Chondrocyte (in vitro differentiated cells): ENCODE measurements around the gene VSTM5. TPM values are rescaled to one million over a fixed set of nuclear protein-coding genes. Genes with fewer than 3 reads are reported as not detected.
"Not testable (repeated sequence)": the region's sequence is repeated elsewhere in the genome, so short reads cannot be mapped to it uniquely, and the experiment has no call there.

ENCODE experiments used
- DNase-seq: peaks from one replicate; pipeline ENCODE4 v3.0.0; 2021; ENCODE audit warnings: mixed read lengths, low spot score
- H3K27ac Mint-ChIP-seq: one replicate; pipeline ENCODE4 v1.8.0; 2021; ENCODE audit warnings: mild to moderate bottlenecking, moderate library complexity, mixed read lengths; ENCODE audit not compliant: unreplicated experiment
- H3K27me3 Mint-ChIP-seq: 2 replicates; pipeline ENCODE4 v1.8.0; 2021; ENCODE audit warnings: low read depth, mixed read lengths
- H3K36me3 Mint-ChIP-seq: 2 replicates; pipeline ENCODE4 v1.8.0; 2021; ENCODE audit warnings: low read depth, mixed read lengths
- H3K4me1 Mint-ChIP-seq: 2 replicates; pipeline ENCODE4 v1.8.0; 2021; ENCODE audit warnings: low read depth, mild to moderate bottlenecking, mixed read lengths
- H3K4me3 Mint-ChIP-seq: one replicate; pipeline ENCODE4 v1.8.0; 2021; ENCODE audit warnings: mild to moderate bottlenecking, moderate library complexity, mixed read lengths; ENCODE audit not compliant: unreplicated experiment
- H3K9me3 Mint-ChIP-seq: 2 replicates; pipeline ENCODE4 v1.8.0; 2021; ENCODE audit warnings: low read depth, mixed read lengths
- total RNA-seq: library from RNA; stranded (reverse); gene quantifications from 3 replicates; pipeline ENCODE4 v1.2.1, GENCODE V29; 2021
- TF ChIP-seq, protein P1 (sequence below): fragments of 200-600 bp; sonication (generic); IDR thresholded peaks from 2 replicates; pipeline ENCODE4 v1.5.0; 2021; ENCODE audit warnings: antibody characterized with exemption, mild to moderate bottlenecking, moderate library complexity

Gene VSTM5
- total RNA-seq, 1 donor from 2014 or later = not detected

DNA sequence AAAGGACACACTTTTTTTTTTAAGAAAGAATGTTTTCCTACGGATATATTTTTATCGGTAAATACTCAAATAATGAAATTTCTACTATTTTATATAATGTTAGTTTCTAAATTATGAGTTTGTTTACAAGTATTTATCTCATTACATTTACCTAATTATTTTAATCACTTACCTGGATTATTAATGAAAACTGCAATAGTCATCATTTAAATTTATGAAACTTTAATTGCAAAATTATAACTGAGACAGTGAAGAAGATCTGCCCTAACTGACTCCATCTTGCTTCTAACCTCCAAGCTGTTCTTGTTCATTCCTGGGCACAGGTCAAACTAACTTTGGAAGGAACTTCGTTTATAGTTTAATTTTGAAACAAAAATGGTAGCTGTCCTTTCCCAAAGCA lies 25.2 kb upstream of the VSTM5 start:
- no peak for DNase-seq
- peaks cover 2% of the 10 kb centered on the region for H3K36me3 Mint-ChIP-seq
- no peak overlapping the region for H3K4me3 Mint-ChIP-seq
- H3K9me3 Mint-ChIP-seq = no peaks in the 10 kb centered on the region
- H3K27ac Mint-ChIP-seq = no peak overlapping the region
- H3K27me3 Mint-ChIP-seq = peaks cover 24% of the 10 kb centered on the region
- TF ChIP-seq, protein P1, sequence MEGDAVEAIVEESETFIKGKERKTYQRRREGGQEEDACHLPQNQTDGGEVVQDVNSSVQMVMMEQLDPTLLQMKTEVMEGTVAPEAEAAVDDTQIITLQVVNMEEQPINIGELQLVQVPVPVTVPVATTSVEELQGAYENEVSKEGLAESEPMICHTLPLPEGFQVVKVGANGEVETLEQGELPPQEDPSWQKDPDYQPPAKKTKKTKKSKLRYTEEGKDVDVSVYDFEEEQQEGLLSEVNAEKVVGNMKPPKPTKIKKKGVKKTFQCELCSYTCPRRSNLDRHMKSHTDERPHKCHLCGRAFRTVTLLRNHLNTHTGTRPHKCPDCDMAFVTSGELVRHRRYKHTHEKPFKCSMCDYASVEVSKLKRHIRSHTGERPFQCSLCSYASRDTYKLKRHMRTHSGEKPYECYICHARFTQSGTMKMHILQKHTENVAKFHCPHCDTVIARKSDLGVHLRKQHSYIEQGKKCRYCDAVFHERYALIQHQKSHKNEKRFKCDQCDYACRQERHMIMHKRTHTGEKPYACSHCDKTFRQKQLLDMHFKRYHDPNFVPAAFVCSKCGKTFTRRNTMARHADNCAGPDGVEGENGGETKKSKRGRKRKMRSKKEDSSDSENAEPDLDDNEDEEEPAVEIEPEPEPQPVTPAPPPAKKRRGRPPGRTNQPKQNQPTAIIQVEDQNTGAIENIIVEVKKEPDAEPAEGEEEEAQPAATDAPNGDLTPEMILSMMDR = no peak
- no peaks in the 10 kb centered on the region for H3K4me1 Mint-ChIP-seq

DNA sequence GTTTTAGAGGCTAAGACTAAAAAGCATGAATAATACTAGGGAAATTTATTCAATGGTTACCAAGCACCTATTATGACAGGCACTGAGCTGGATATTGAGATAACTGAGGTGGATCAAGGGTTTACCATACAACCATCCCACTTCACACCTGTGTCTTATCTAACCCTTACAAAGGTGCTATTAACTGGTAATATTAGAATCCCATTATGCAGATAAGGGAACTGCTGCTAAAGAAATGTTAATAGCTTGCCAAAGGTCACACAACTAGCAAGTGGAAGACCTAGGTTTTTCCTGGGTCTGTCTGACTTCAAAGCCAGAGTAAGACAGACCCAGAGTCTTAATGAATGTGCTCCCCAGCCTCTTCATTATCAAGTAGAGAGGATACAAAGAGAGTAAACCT lies 21.1 kb upstream of the VSTM5 start:
- TF ChIP-seq, protein P1 = no peak
- peaks cover 13% of the 10 kb centered on the region for H3K27me3 Mint-ChIP-seq
- H3K27ac Mint-ChIP-seq = no peak overlapping the region
- no peaks in the 10 kb centered on the region for H3K4me1 Mint-ChIP-seq
- H3K4me3 Mint-ChIP-seq = no peak overlapping the region
- peaks cover 2% of the 10 kb centered on the region for H3K36me3 Mint-ChIP-seq
- no peak for DNase-seq
- H3K9me3 Mint-ChIP-seq = no peaks in the 10 kb centered on the region

DNA sequence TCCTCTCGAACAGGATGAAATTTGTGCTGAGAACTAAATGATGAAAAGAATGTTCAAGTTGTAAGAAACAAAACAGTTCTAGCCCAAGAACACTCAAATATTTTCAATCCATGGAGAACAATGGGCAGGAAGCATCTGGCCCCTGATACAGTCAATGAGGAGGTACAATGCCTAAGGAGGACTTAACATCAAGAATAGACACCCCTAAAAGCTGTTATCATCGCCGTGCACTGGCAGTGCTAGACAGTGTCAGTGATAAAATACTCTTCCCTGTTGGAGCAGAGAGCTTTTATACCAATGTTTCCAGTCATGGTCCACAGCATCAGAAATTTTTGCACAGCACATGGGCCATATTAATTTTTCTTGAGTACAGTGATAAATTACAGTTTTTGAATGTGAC lies 20.2 kb upstream of the VSTM5 start:
- no peak overlapping the region for H3K4me3 Mint-ChIP-seq
- no peaks in the 10 kb centered on the region for H3K4me1 Mint-ChIP-seq
- H3K27ac Mint-ChIP-seq = no peak overlapping the region
- TF ChIP-seq, protein P1 = no peak
- H3K9me3 Mint-ChIP-seq = no peaks in the 10 kb centered on the region
- H3K36me3 Mint-ChIP-seq = peaks cover 2% of the 10 kb centered on the region
- peaks cover 13% of the 10 kb centered on the region for H3K27me3 Mint-ChIP-seq
- DNase-seq = no peak

DNA sequence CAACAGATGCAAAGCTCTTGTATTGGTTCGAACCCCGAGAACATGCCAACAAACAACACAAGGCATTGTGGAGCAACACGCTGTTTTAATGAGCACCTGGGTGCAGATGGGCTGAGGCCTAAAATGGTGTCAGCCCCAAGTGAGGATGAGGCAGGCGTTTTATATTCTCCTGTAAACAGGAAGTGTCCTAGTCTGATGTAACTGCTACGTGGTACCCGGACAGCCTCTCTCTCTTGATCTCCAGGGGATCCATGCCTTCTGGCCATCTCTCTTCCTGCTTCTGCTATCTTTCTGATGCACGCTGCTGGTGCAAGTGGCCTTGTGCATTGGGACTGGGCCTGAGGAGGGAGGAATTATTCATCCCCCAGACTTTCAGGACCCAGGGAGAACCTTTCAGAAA lies 19.4 kb upstream of the VSTM5 start:
- DNase-seq = no peak
- TF ChIP-seq, protein P1 = no peak
- peaks cover 13% of the 10 kb centered on the region for H3K27me3 Mint-ChIP-seq
- H3K36me3 Mint-ChIP-seq = peaks cover 2% of the 10 kb centered on the region
- H3K9me3 Mint-ChIP-seq = no peaks in the 10 kb centered on the region
- H3K27ac Mint-ChIP-seq = no peak overlapping the region
- H3K4me3 Mint-ChIP-seq = no peak overlapping the region
- no peaks in the 10 kb centered on the region for H3K4me1 Mint-ChIP-seq

DNA sequence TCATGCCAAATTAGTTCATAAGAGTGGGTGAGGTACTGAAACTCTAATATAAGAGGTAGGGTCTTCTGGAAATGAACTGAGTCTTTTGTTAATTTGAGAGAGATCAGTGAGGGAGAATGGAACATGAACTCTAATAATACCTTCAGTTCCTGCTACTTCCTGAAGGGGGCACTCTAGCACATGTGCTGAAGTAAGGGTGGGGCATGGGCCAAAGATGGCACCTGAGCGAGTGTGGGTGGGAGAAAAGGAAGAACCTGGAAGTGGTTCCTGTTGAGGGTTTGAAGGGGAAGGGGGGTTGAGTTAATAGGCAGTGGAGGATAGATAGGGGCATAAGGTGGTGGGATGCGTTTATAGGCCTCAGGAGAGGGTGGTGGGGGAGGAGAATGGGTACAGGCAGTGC lies 18.0 kb upstream of the VSTM5 start:
- H3K4me3 Mint-ChIP-seq, H3K27ac Mint-ChIP-seq, H3K9me3 Mint-ChIP-seq, DNase-seq, H3K4me1 Mint-ChIP-seq, H3K36me3 Mint-ChIP-seq: not testable (repeated sequence)
- TF ChIP-seq, protein P1 = peak; percentile 59
- H3K27me3 Mint-ChIP-seq = peaks cover 13% of the 10 kb centered on the region
